ENCODE measurements around the gene MS4A15. TPM values are rescaled to one million over a fixed set of nuclear protein-coding genes. Genes with fewer than 3 reads are reported as not detected.

Gene MS4A15
- total RNA-seq, 6 experiments from 2014 or later = not detected

DNA sequence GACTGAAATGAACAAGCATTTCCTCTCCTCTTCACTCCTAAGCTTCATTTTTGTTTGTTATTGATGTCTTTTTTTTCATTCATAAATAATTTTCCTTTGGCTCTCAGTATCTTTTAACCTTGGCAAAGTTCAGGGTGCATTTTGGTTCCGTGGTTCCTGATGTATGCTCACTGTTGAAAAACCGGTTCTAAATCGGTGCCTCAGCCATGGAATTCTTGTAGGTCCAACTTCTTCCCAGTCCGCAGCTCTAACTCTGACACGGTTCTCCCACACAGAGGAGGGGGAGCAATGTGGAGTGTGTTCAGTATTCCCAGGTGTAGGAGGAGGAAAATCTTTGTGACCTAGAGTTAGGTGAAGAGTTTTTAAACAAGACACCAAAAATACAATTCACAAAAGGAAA lies 12.6 kb upstream of the MS4A15 start:
- Mint-ChIP-seq H3K36me3 (ENCODE audit: low read depth) (no peaks in the 10 kb centered on the region), H3K27me3 (ENCODE audit: insufficient read depth) (no peaks in the 10 kb centered on the region; the same call in none of the 2 replicates), H3K9me3 (peaks cover 6% of the 10 kb centered on the region; the same call in 1 of the 2 replicates), H3K4me1 (ENCODE audit: low read depth) (no peaks in the 10 kb centered on the region), H3K27ac (no peak overlapping the region), H3K4me3 (no peak overlapping the region)
- TF ChIP-seq, protein P1, sequence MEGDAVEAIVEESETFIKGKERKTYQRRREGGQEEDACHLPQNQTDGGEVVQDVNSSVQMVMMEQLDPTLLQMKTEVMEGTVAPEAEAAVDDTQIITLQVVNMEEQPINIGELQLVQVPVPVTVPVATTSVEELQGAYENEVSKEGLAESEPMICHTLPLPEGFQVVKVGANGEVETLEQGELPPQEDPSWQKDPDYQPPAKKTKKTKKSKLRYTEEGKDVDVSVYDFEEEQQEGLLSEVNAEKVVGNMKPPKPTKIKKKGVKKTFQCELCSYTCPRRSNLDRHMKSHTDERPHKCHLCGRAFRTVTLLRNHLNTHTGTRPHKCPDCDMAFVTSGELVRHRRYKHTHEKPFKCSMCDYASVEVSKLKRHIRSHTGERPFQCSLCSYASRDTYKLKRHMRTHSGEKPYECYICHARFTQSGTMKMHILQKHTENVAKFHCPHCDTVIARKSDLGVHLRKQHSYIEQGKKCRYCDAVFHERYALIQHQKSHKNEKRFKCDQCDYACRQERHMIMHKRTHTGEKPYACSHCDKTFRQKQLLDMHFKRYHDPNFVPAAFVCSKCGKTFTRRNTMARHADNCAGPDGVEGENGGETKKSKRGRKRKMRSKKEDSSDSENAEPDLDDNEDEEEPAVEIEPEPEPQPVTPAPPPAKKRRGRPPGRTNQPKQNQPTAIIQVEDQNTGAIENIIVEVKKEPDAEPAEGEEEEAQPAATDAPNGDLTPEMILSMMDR (IDR thresholded peaks at IDR 0.05) = no peak
- DNase-seq = no peak

DNA sequence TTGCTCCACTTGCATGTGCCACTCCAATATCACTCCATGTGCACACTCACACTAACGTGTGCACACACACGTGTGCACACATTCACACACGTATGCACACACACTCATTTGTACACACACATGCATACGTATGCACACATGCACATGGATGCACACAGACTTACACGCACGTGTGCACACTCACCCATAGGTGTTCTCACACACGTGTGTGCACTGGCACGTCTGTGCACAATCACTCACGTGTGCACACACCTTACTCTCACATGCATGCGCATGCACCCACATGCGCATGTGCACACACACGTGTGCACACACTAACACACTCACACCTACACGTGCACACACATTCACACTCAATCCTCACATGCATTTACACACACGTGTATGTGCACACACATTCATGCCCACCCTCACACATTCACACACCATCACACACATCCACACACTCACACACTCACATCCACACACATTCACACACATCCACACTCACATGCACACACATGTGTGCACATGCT lies 9.3 kb upstream of the MS4A15 start:
- H3K36me3 Mint-ChIP-seq (ENCODE audit: low read depth) = no peaks in the 10 kb centered on the region
- peaks cover 5% of the 10 kb centered on the region for H3K27me3 Mint-ChIP-seq (ENCODE audit: insufficient read depth)
- H3K27ac Mint-ChIP-seq = no peak overlapping the region
- peaks cover 6% of the 10 kb centered on the region; the same call in 1 of the 2 replicates for H3K9me3 Mint-ChIP-seq
- H3K4me3 Mint-ChIP-seq = no peak overlapping the region; the same call in 1 of the 2 replicates
- no peak for DNase-seq
- TF ChIP-seq, protein P1 (IDR thresholded peaks at IDR 0.05) = no peak
- H3K4me1 Mint-ChIP-seq (ENCODE audit: low read depth) = no peaks in the 10 kb centered on the region

DNA sequence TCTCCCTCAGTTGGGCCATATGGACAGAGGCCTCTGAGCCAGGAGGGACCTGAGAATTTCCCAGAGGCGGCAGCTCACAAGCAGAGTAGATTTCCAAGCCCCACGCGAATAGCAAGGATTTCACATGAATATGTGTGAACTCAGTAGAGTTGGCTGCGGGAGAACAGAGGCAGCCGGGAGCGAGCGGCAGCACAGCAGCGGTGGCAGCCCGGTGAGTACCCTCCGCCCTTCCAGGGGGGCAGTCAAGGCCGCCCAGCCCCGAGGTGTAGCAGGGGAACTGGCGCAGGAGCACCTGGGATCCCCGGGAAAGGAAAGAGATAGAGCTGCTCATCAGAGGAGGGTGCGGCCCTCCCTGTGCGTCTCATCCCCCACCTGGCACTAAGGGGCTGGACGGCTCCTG lies 8.4 kb upstream of the MS4A15 start:
- no peak for DNase-seq
- peaks cover 5% of the 10 kb centered on the region; the same call in 1 of the 2 replicates for H3K27me3 Mint-ChIP-seq (ENCODE audit: insufficient read depth)
- TF ChIP-seq, protein P1 (IDR thresholded peaks at IDR 0.05) = no peak
- H3K36me3 Mint-ChIP-seq (ENCODE audit: low read depth) = no peaks in the 10 kb centered on the region
- no peaks in the 10 kb centered on the region for H3K4me1 Mint-ChIP-seq (ENCODE audit: low read depth)
- H3K4me3 Mint-ChIP-seq = no peak overlapping the region
- peaks cover 6% of the 10 kb centered on the region; the same call in 1 of the 2 replicates for H3K9me3 Mint-ChIP-seq
- H3K27ac Mint-ChIP-seq = no peak overlapping the region

DNA sequence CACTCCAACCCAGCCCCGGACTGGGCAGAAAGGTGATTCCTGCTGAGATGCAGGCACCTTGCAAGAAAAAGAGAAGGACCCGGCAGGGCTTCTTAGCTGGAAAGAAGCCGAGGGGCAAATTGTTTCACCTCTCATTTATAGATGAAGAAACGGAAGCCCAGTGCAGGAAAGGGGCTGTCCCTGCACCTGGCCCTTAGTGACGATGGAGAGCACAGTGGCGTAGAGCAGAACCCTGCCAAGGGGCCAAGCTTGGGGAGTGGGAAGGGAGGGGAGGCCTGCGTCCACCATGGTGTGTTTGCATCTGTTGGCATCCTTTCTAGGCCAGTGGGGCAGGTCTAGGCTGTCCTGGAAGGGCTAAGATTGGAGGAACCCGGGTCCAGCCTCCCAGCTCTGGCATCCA lies 7.8 kb upstream of the MS4A15 start:
- Mint-ChIP-seq H3K4me1 (ENCODE audit: low read depth) (no peaks in the 10 kb centered on the region), H3K4me3 (no peak overlapping the region), H3K9me3 (peaks cover 6% of the 10 kb centered on the region; the same call in 1 of the 2 replicates), H3K36me3 (ENCODE audit: low read depth) (no peaks in the 10 kb centered on the region), H3K27ac (no peak overlapping the region), H3K27me3 (ENCODE audit: insufficient read depth) (peaks cover 5% of the 10 kb centered on the region; the same call in 1 of the 2 replicates)
- no peak for DNase-seq
- TF ChIP-seq, protein P1 (IDR thresholded peaks at IDR 0.05) = no peak

DNA sequence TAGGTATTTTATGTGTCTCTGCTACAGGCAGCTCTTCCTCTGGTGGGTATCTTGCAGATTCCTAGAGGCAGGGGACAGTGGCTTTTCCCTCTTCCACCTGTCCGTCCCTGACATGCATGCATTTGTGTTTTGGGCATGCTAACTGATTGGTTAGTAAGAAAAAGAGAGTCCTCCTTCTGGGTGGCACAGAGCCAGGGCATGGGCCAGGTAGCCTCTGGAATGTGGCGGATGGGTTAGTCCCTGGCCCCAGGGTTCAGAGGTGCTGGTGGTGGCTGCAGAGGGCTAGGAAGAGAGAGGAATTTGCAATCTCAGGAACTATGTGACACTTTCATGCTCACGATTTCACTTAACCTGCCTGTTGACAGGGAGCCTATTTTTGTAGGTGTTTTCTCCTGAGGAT lies 5.8 kb upstream of the MS4A15 start:
- no peak overlapping the region for H3K4me3 Mint-ChIP-seq
- no peak overlapping the region for H3K27ac Mint-ChIP-seq
- TF ChIP-seq, protein P1 (IDR thresholded peaks at IDR 0.05) = no peak
- peaks cover 6% of the 10 kb centered on the region; the same call in 1 of the 2 replicates for H3K9me3 Mint-ChIP-seq
- no peak for DNase-seq
- H3K36me3 Mint-ChIP-seq (ENCODE audit: low read depth) = no peaks in the 10 kb centered on the region
- peaks cover 5% of the 10 kb centered on the region; the same call in 1 of the 2 replicates for H3K27me3 Mint-ChIP-seq (ENCODE audit: insufficient read depth)
- H3K4me1 Mint-ChIP-seq (ENCODE audit: low read depth) = no peaks in the 10 kb centered on the region
